Cardiac fibroblast (primary cell): ENCODE data around the gene SFT2D2.

ENCODE experiments used
- DNase-seq, 2 donors: peaks; one replicate each; pipeline versions ENCODE4 v3.0.0 to v3.0.0-alpha.2; 2010; ENCODE audit warnings: low read depth in 2 of 2
- H3K4me3 ChIP-seq, 2 donors: replicated peaks in 1 of 2; 1 replicate in 1 of 2; 2 replicates in 1 of 2; pipeline ENCODE4 v1.5.1; 2011; ENCODE audit warnings: low read depth in 2 of 2, low read length in 2 of 2, mild to moderate bottlenecking in 2 of 2, moderate library complexity in 1 of 2
- TF ChIP-seq, protein P1 (sequence below): IDR thresholded peaks from one replicate; pipeline ENCODE4 v1.5.1; 2011; ENCODE audit warnings: low read depth, mild to moderate bottlenecking, low read length, inconsistent platforms

Gene SFT2D2

DNA sequence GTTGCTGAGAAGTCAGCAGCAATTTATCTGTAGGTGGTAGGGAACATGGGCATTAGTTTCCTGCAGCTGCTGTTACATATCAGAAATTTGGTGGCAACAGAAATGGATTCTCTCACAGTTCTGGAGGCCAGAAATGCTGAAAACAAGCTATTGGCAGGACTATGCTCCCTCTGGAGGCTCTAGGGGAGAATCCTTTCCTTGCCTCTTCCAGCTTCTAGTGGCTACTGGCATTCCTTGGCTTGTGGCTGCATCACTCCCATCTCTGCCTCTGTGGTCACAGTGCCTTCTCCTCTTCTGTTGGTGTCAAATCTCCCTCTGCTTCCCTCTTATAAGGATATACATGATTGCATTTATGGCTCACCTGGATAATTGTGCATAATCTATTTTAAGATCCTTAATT, 2.5 kb upstream of the SFT2D2 start:
- H3K4me3 ChIP-seq: no peak overlapping the region
- no peak for DNase-seq
- TF ChIP-seq, protein P1, sequence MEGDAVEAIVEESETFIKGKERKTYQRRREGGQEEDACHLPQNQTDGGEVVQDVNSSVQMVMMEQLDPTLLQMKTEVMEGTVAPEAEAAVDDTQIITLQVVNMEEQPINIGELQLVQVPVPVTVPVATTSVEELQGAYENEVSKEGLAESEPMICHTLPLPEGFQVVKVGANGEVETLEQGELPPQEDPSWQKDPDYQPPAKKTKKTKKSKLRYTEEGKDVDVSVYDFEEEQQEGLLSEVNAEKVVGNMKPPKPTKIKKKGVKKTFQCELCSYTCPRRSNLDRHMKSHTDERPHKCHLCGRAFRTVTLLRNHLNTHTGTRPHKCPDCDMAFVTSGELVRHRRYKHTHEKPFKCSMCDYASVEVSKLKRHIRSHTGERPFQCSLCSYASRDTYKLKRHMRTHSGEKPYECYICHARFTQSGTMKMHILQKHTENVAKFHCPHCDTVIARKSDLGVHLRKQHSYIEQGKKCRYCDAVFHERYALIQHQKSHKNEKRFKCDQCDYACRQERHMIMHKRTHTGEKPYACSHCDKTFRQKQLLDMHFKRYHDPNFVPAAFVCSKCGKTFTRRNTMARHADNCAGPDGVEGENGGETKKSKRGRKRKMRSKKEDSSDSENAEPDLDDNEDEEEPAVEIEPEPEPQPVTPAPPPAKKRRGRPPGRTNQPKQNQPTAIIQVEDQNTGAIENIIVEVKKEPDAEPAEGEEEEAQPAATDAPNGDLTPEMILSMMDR: no peak

DNA sequence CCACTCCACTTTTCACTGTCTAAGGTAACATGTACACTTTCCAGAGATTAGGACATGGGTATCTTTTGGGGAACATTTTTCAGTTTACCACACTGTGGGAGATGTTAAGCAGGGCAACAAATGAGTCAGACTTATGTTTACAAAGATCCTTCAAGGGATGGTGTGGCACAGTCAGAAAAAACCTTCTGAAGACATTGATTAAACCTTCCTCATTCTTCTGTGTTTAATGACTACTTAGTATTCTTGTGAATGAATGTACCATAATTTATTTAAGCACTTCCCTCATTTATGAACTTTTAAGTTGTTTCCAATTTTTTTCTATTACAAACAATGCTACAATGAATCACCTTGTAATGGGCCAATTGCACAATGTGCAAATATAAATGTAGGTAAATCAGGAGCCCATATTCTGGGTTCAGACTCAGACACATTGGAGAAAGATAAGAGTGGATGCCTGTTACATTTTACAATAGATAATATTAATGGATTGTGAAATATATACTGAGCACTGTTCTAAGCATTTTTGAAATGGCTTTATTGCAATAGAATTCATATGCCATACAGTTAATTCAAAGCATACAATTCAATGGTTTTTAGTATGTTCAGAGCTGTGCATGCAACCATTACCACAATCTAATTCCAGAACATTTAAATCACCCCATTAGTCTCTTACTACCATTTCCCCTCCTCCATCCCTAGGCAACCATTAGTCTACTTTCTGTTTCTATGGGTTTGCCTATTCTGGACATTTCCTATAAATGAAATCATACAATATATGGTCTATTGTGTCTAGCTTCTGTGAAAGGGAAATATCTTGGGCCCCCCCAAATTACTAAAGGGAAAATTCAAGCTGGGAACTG, 1.9 kb upstream of the SFT2D2 start:
- DNase-seq: no peak
- no peak overlapping the region for H3K4me3 ChIP-seq
- TF ChIP-seq, protein P1: no peak

DNA sequence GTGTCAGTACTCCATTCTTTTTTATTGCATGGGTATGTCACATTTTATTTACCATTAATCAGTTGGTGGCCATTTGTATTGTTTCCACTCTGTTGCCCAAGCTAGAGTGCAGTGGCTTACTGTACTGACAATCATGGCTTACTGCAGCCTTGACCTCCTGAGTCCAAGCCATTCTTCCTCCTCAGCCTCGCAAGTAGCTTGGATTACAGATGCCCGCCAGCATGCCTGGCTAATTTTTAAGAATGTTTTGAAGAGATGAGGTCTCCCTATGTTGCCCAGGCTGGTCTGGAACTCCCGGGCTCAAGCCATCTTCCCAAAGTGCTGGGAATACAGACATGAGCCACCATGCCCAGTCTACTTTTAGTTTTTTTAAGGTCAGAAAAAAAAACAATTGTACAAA, 813 bp upstream of the SFT2D2 start:
- no peak for DNase-seq
- no peak overlapping the region for H3K4me3 ChIP-seq
- TF ChIP-seq, protein P1: no peak

DNA sequence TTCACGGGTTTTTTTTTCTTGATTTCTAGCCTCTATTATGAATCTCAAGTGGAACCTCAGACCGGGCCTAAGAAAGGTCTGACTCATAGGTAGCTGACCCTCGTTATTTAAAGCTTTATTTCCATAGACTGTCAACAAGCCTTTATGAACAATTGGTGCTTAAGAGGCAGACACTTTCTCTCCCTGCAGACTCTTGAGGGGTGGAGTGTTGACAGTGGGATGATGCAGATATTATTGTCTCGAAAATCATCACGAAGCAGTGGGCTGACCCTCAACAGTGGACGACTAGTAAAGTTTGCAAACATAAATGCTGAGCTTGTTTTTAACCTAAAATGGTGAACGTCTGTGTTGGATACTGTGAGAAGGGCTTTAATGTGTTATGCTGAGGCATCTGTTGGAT, 1.8 kb downstream of the SFT2D2 start:
- DNase-seq: peak in 1 of 2 donors; percentile 51
- TF ChIP-seq, protein P1: no peak
- peak overlapping the region; percentile 14 to 90 for H3K4me3 ChIP-seq

DNA sequence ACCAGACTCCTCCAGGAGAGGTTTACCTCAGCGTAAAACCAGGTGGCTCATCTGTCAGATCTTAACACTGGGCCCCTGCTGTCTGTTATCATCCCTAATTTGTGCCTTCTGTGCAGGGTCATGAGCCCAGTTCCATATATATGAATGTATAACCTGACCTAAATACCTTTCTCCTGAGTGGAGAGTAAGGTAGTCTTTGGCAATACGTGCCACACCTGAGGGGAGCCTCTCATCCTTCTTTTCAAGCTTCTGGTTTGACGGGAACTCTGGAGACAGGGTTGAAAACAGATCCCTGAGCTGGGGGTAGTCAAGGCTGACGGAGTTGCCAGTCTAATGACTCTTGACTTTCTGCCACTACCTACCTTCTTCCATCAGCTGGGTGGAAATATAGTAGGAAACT, 4.1 kb downstream of the SFT2D2 start:
- DNase-seq: no peak
- TF ChIP-seq, protein P1: no peak
- no peak overlapping the region for H3K4me3 ChIP-seq

DNA sequence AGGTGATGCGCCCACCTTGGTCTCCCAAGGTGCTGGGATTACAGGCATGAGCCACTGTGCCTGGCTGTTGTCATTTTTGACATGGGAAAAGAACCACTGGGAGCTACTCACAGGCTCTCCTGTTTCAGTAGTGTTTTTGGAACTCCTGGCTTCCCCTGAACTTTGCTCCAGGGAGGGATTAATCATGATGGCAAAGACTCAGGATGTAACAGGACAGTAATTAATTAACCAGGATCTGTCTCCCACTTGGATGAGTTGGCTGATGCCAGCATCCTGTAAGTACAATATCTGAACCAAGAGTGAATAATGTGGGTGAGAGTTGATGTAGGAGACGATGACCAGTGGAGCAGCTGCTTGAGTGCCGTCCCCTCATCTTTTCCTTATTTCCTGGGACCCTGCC, 4.9 kb downstream of the SFT2D2 start:
- H3K4me3 ChIP-seq: no peak overlapping the region
- TF ChIP-seq, protein P1: no peak
- no peak for DNase-seq
